ENCODE results near the gene NCR2.

Gene NCR2

GRCh38 chr6:41331401-41332150 lies 3.8 kb upstream of the NCR2 start:
- no peak for DNase-seq (ENCODE audit: low read depth)

GRCh38 chr6:41332241-41332640 lies 3.2 kb upstream of the NCR2 start:
- no peak for DNase-seq (ENCODE audit: low read depth)

GRCh38 chr6:41332842-41333736 lies 2.3 kb upstream of the NCR2 start:
- no peak for DNase-seq (ENCODE audit: low read depth)

- no peak for DNase-seq (ENCODE audit: low read depth)
These were observed 847 bp upstream of the NCR2 start for GRCh38 chr6:41334482-41335040.

- no peak for DNase-seq (ENCODE audit: low read depth)
These were observed 535 bp downstream of the NCR2 start for GRCh38 chr6:41335943-41336342.

GRCh38 chr6:41336824-41337223 lies 1.4 kb downstream of the NCR2 start:
- DNase-seq (ENCODE audit: low read depth) = no peak

- no peak for DNase-seq (ENCODE audit: low read depth)
These were observed 2.3 kb downstream of the NCR2 start for GRCh38 chr6:41337709-41338108.

GRCh38 chr6:41338659-41339058 lies 3.3 kb downstream of the NCR2 start:
- no peak for DNase-seq (ENCODE audit: low read depth)

GRCh38 chr6:41341580-41341979 lies 6.2 kb downstream of the NCR2 start:
- DNase-seq (ENCODE audit: low read depth) = no peak

GRCh38 chr6:41342241-41342640 lies 6.8 kb downstream of the NCR2 start:
- no peak for DNase-seq (ENCODE audit: low read depth)

GRCh38 chr6:41343641-41344187 lies 8.3 kb downstream of the NCR2 start:
- DNase-seq (ENCODE audit: low read depth) = no peak

GRCh38 chr6:41344876-41345275 lies 9.5 kb downstream of the NCR2 start:
- no peak for DNase-seq (ENCODE audit: low read depth)

GRCh38 chr6:41345901-41346300 lies 10.5 kb downstream of the NCR2 start:
- no peak for DNase-seq (ENCODE audit: low read depth)

GRCh38 chr6:41346441-41346840 lies 11.0 kb downstream of the NCR2 start:
- DNase-seq (ENCODE audit: low read depth) = no peak

GRCh38 chr6:41347378-41348050 lies 12.1 kb downstream of the NCR2 start:
- no peak for DNase-seq (ENCODE audit: low read depth)

- no peak for DNase-seq (ENCODE audit: low read depth)
These were observed 13.5 kb downstream of the NCR2 start for GRCh38 chr6:41348934-41349333.

- DNase-seq (ENCODE audit: low read depth) = no peak
These were observed 17.0 kb downstream of the NCR2 start for GRCh38 chr6:41352396-41352795.

- no peak for DNase-seq (ENCODE audit: low read depth)
These were observed 17.5 kb downstream of the NCR2 start for GRCh38 chr6:41352907-41353306.

GRCh38 chr6:41353333-41353732 lies 17.9 kb downstream of the NCR2 start:
- no peak for DNase-seq (ENCODE audit: low read depth)

GRCh38 chr6:41355952-41356351 lies 20.5 kb downstream of the NCR2 start:
- DNase-seq (ENCODE audit: low read depth) = no peak

- DNase-seq (ENCODE audit: low read depth) = no peak
These were observed 21.4 kb downstream of the NCR2 start for GRCh38 chr6:41356825-41357224.

GRCh38 chr6:41358503-41358902 lies 23.1 kb downstream of the NCR2 start:
- no peak for DNase-seq (ENCODE audit: low read depth)
